MM.1S (cell line): Measurements from ENCODE around the gene LHPP.

Experiments
- DNase-seq: peaks from one replicate; pipeline ENCODE4 v3.0.0-alpha.2; 2015
- H2AFZ ChIP-seq: fragments of 300-600 bp; sonication (generic); 2 replicates; pipeline ENCODE4 v1.6.0; 2016; ENCODE audit warnings: antibody characterized with exemption, low read length
- H3F3A ChIP-seq: fragments of 300-600 bp; sonication (generic); 2 replicates; pipeline ENCODE4 v1.6.1; 2016; ENCODE audit warnings: mild to moderate bottlenecking, antibody characterized with exemption, low read length, moderate library complexity, mixed read lengths; ENCODE audit not compliant: insufficient read depth
- H3K27ac ChIP-seq: fragments of 300-600 bp; sonication (generic); 2 replicates; pipeline ENCODE4 v1.5.1; 2016; ENCODE audit warnings: mild to moderate bottlenecking, low read length
- H3K27me3 ChIP-seq: fragments of 300-600 bp; sonication (generic); replicated peaks from 2 replicates; pipeline ENCODE4 v1.6.0; 2016; ENCODE audit warnings: low read length; ENCODE audit not compliant: insufficient read depth
- H3K36me3 ChIP-seq: fragments of 300-600 bp; sonication (generic); replicated peaks from 2 replicates; pipeline ENCODE4 v1.6.1; 2016; ENCODE audit warnings: mild to moderate bottlenecking, low read length, mixed read lengths; ENCODE audit not compliant: insufficient read depth
- H3K4me1 ChIP-seq: fragments of 300-600 bp; sonication (generic); 2 replicates; pipeline ENCODE4 v1.6.1; 2016; ENCODE audit warnings: low read length, mixed read lengths
- H3K4me2 ChIP-seq: fragments of 300-600 bp; sonication (generic); 2 replicates; pipeline ENCODE4 v1.6.0; 2016; ENCODE audit warnings: low read depth, low read length
- H3K4me3 ChIP-seq: fragments of 300-600 bp; sonication (generic); 2 replicates; pipeline ENCODE4 v1.5.1; 2016; ENCODE audit warnings: low read length, mixed read lengths
- H3K79me2 ChIP-seq: fragments of 300-600 bp; sonication (generic); 2 replicates; pipeline ENCODE4 v1.6.1; 2016; ENCODE audit warnings: mixed run types, low read length, mixed read lengths
- H3K9ac ChIP-seq: fragments of 300-600 bp; sonication (generic); 2 replicates; pipeline ENCODE4 v1.6.1; 2016; ENCODE audit warnings: low read length, mixed read lengths
- H3K9me2 ChIP-seq: fragments of 300-600 bp; sonication (generic); replicated peaks from 2 replicates; pipeline ENCODE4 v1.6.1; 2016; ENCODE audit warnings: mild to moderate bottlenecking, low read length, mixed read lengths; ENCODE audit not compliant: insufficient read depth
- H3K9me3 ChIP-seq: fragments of 300-600 bp; sonication (generic); replicated peaks from 2 replicates; pipeline ENCODE4 v1.6.1; 2016; ENCODE audit warnings: mild to moderate bottlenecking, low read length, mixed read lengths; ENCODE audit not compliant: insufficient read depth
- H4K20me1 ChIP-seq: fragments of 300-600 bp; sonication (generic); 2 replicates; pipeline ENCODE4 v1.6.1; 2016; ENCODE audit warnings: mild to moderate bottlenecking, low read length, moderate library complexity, mixed read lengths; ENCODE audit not compliant: insufficient read depth
- CTCF ChIP-seq: fragments of 300-600 bp; sonication (generic); IDR thresholded peaks from 2 replicates; pipeline ENCODE4 v1.5.1; 2016; ENCODE audit warnings: antibody characterized with exemption, low read length, mixed read lengths
- EZH2 ChIP-seq: fragments of 300-600 bp; sonication (generic); optimal IDR thresholded peaks from 2 replicates; pipeline ENCODE3; 2017; ENCODE audit warnings: low read depth, mild to moderate bottlenecking, antibody characterized with exemption, low read length, mixed read lengths
- EZH2phosphoT487 ChIP-seq: fragments of 300-600 bp; sonication (generic); IDR thresholded peaks from 2 replicates; pipeline ENCODE4 v1.6.1; 2018; ENCODE audit warnings: antibody characterized with exemption, low read length

LHPP gene

GRCh38 chr10:124568339-124568738 is 106.7 kb downstream of the LHPP start:
- no peaks in the 10 kb centered on the region for H3K79me2 ChIP-seq
- H3K27me3 ChIP-seq, result peaks cover 5% of the 10 kb centered on the region; the same call in 1 of the 2 replicates
- H3K9me2 ChIP-seq, result no peaks in the 10 kb centered on the region
- no peak for TF ChIP-seq CTCF
- TF ChIP-seq EZH2phosphoT487, result no peak
- no peak for TF ChIP-seq EZH2
- no peaks in the 10 kb centered on the region for H3K9me3 ChIP-seq
- no peaks in the 10 kb centered on the region for H4K20me1 ChIP-seq
- no peak overlapping the region for H3K4me3 ChIP-seq
- H3K9ac ChIP-seq, result no peak overlapping the region
- no peaks in the 10 kb centered on the region for H3K36me3 ChIP-seq
- no peak overlapping the region for H3K4me2 ChIP-seq
- no peak for DNase-seq
- H3F3A ChIP-seq, result no peaks in the 10 kb centered on the region
- no peak overlapping the region for H3K27ac ChIP-seq
- H2AFZ ChIP-seq, result no peak overlapping the region
- H3K4me1 ChIP-seq, result no peaks in the 10 kb centered on the region

GRCh38 chr10:124568848-124569622 is 107.4 kb downstream of the LHPP start:
- Histone ChIP-seq H3K4me3 (no peak overlapping the region), H3K4me1 (no peaks in the 10 kb centered on the region), H3F3A (no peaks in the 10 kb centered on the region), H3K9me2 (no peaks in the 10 kb centered on the region), H3K27ac (no peak overlapping the region), H3K9me3 (no peaks in the 10 kb centered on the region), H3K36me3 (no peaks in the 10 kb centered on the region), H3K27me3 (peaks cover 5% of the 10 kb centered on the region; the same call in 1 of the 2 replicates), H3K9ac (no peak overlapping the region), H2AFZ (no peak overlapping the region), H4K20me1 (no peaks in the 10 kb centered on the region), H3K79me2 (no peaks in the 10 kb centered on the region), H3K4me2 (no peak overlapping the region)
- DNase-seq, result no peak
- TF ChIP-seq EZH2 (no peak), CTCF (no peak), EZH2phosphoT487 (no peak)

- TF ChIP-seq CTCF (no peak), EZH2phosphoT487 (no peak), EZH2 (no peak)
- Histone ChIP-seq H3K27ac (no peak overlapping the region), H3K9ac (no peak overlapping the region), H3F3A (no peaks in the 10 kb centered on the region), H3K9me2 (no peaks in the 10 kb centered on the region), H3K27me3 (peaks cover 5% of the 10 kb centered on the region; the same call in 1 of the 2 replicates), H3K4me2 (no peak overlapping the region), H4K20me1 (no peaks in the 10 kb centered on the region), H3K36me3 (no peaks in the 10 kb centered on the region), H2AFZ (no peak overlapping the region), H3K9me3 (no peaks in the 10 kb centered on the region), H3K4me1 (no peaks in the 10 kb centered on the region), H3K79me2 (no peaks in the 10 kb centered on the region), H3K4me3 (no peak overlapping the region)
- DNase-seq, result no peak
These were observed 108.2 kb downstream of the LHPP start for GRCh38 chr10:124569623-124570470.
